Measurements from ENCODE around the gene WBP1L. TPM values are rescaled to one million over a fixed set of nuclear protein-coding genes. Genes with fewer than 3 reads are reported as not detected.

WBP1L gene
- 21.1 to 29.1 TPM (median 26.7 TPM) in 5 replicates for total RNA-seq (2022; extraction: Qiagen RNA extraction)

DNA sequence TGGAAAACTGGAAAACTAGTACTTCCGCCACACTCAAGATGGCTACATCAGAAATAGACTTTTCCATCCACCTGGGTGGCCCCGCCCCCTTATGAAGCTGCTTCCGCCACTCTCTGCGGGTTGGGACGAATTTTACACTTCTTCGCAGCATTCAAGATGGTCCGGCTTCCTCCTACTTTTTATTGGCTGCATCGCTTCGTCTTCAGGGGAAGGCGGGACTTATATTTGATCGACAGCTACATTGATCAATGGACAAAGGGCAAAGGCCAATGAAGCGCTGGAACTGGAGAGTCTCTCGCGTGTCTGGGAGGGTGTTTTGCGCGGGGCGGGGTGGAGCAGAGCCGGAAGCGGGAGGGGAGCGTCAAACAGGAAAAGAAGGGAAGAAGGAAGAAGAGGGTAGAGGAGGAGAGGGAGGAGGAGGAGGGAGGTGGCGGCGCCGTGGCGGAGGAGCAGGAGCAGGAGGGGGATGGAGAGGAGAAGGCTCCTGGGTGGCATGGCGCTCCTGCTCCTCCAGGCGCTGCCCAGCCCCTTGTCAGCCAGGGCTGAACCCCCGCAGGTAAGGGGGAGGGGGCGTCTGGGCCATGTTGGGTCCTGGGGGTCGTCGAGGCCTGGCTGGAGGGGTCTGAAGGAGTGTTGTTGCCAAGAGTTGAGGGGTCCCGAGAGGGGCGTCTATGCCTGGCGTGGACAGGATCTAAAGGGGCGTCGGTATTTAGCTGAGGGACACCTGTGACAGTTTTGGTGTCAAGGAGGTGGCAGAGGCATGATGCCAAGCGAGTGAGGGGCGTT is at the start of gene WBP1L:
TSS of gene WBP1L (plus strand) at position 361 of the 786 bp plus-strand sequence. CDS start at position 467, 106 bp downstream.

DNA sequence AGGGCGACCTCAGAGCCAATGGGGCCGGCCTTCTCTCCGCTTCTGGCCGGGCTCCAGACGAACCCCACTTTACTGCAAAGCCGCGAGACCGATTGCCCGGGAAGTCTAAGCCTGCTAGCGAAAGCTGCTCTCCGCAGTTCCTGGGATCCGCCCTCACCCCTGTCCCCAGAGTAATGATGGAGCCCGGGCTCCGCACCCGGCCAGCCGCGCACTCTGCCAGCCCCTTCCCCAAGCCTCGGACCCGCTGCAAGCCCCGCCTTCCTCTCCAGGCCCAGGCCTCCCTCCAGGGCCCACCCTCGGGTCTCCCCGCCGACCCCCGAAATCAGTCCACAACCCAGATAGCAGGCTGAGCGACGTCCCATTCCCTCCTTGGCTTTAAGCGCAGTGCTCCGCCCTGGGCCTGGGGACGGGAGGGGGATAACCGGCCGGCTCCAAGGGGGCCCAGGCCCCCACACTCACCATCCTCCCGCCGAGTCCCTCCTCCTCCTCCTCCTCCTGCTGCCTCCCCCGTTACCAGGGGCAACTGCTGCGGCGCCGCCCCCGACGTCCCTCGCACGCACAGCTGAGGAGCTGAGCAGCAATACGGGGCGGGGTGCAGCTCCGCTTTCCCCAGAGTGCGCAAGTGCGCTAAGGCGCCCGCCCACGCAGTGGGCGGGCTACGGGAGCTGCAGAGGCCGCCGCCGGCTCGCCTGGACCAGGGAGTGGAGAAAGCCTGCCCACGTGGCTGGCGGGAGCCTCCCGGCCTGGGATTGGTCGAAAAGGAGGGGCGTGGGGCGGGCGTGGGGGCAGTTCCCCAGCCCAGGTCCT is 29.7 kb upstream of the WBP1L start, which contains the start of gene ARL3:
TSS of gene ARL3 (minus strand) at position 584 of the 807 bp plus-strand sequence. CDS start at position 462, 122 bp downstream.

GRCh38 chr10:102714621-102715455 is 28.9 kb upstream of the WBP1L start, which contains the start of gene SFXN2:
Gene SFXN2, plus strand, starts transcription at chr10:102714636. Its CDS starts 12,001 bp downstream, at chr10:102726637.

GRCh38 chr10:102837230-102837721 is 93.5 kb downstream of the WBP1L start, which contains the start of gene CYP17A1:
Gene CYP17A1, minus strand, starts transcription at chr10:102837413. Its CDS starts 52 bp downstream, at chr10:102837361.

Other genes starting within 250 kb of the WBP1L start
- gene ACTR1A, start 241.2 kb upstream of the WBP1L start, total RNA-seq (2022; extraction: Qiagen RNA extraction) = 82.6 to 93.3 TPM (median 92.4 TPM) in 5 replicates
- 5.4 to 7.4 TPM (median 6.5 TPM) in 5 replicates for gene SUFU, start 240.0 kb upstream of the WBP1L start, total RNA-seq (2022; extraction: Qiagen RNA extraction)
- gene TRIM8, start 99.5 kb upstream of the WBP1L start, total RNA-seq (2022; extraction: Qiagen RNA extraction) = 44.2 to 49.0 TPM (median 47.5 TPM) in 5 replicates
- 13.6 to 15.3 TPM (median 15.1 TPM) in 5 replicates for gene ARL3, start 29.6 kb upstream of the WBP1L start, total RNA-seq (2022; extraction: Qiagen RNA extraction)
- 2.9 to 3.4 TPM (median 3.0 TPM) in 5 replicates for gene SFXN2, start 29.3 kb upstream of the WBP1L start, total RNA-seq (2022; extraction: Qiagen RNA extraction)
- gene CYP17A1, start 93.5 kb downstream of the WBP1L start, total RNA-seq (2022; extraction: Qiagen RNA extraction) = not detected in 5 replicates
- 22.2 to 24.2 TPM (median 23.7 TPM) in 5 replicates for gene BORCS7, start 110.3 kb downstream of the WBP1L start, total RNA-seq (2022; extraction: Qiagen RNA extraction)
- gene AS3MT, start 125.5 kb downstream of the WBP1L start, total RNA-seq (2022; extraction: Qiagen RNA extraction) = 3.2 to 4.5 TPM (median 3.9 TPM) in 5 replicates
- 3.3 to 5.6 TPM (median 4.5 TPM) in 5 replicates for gene CNNM2, start 174.3 kb downstream of the WBP1L start, total RNA-seq (2022; extraction: Qiagen RNA extraction)